Endodermal cell (in vitro differentiated cells): ENCODE data around the gene PCDHGA8. TPM values are rescaled to one million over a fixed set of nuclear protein-coding genes. Genes with fewer than 3 reads are reported as not detected.
A peak's percentile ranks its signal among the peaks of the same experiment; 100 is the strongest.
"Not testable (repeated sequence)": the region's sequence is repeated elsewhere in the genome, so short reads cannot be mapped to it uniquely, and the experiment has no call there.

Experiments
- DNase-seq: peaks from one replicate; pipeline ENCODE4 v3.0.0-alpha.2; 2017
- H3K27ac ChIP-seq: 2 replicates; pipeline ENCODE4 v1.5.1; 2013; ENCODE audit warnings: mild to moderate bottlenecking, low read depth, low read length, moderate library complexity
- H3K27me3 ChIP-seq: 2 replicates; pipeline ENCODE4 v1.6.1; 2013; ENCODE audit warnings: mild to moderate bottlenecking, low read length, moderate library complexity; ENCODE audit not compliant: insufficient read depth, control insufficient read depth, poor library complexity, severe bottlenecking
- H3K36me3 ChIP-seq: 2 replicates; pipeline ENCODE4 v1.7.0; 2013; ENCODE audit warnings: mild to moderate bottlenecking, low read length, moderate library complexity; ENCODE audit not compliant: control insufficient read depth, insufficient read depth
- H3K4me1 ChIP-seq: one replicate; pipeline ENCODE4 v1.7.0; 2013; ENCODE audit warnings: low read length; ENCODE audit not compliant: control insufficient read depth, insufficient read depth
- H3K4me3 ChIP-seq: 2 replicates; pipeline ENCODE4 v1.5.1; 2013; ENCODE audit warnings: mild to moderate bottlenecking, low read length, moderate library complexity
- H3K9ac ChIP-seq: 2 replicates; pipeline ENCODE4 v1.6.1; 2013; ENCODE audit warnings: mild to moderate bottlenecking, low read length, moderate library complexity; ENCODE audit not compliant: poor library complexity, severe bottlenecking; ENCODE audit errors: extremely low read depth
- H3K9me3 ChIP-seq: 2 replicates; pipeline ENCODE4 v1.6.1; 2013; ENCODE audit warnings: mild to moderate bottlenecking, low read length, moderate library complexity; ENCODE audit not compliant: control insufficient read depth
- H3K27ac Mint-ChIP-seq: 2 replicates; pipeline ENCODE4 v1.8.0; 2020; ENCODE audit warnings: mixed read lengths
- H3K27me3 Mint-ChIP-seq: 2 replicates; pipeline ENCODE4 v1.8.0; 2021; ENCODE audit warnings: mild to moderate bottlenecking, mixed read lengths; ENCODE audit not compliant: insufficient read depth
- H3K36me3 Mint-ChIP-seq: 2 replicates; pipeline ENCODE4 v1.8.0; 2020; ENCODE audit warnings: low read depth, mixed read lengths
- H3K4me1 Mint-ChIP-seq: 2 replicates; pipeline ENCODE4 v1.8.0; 2020; ENCODE audit warnings: mixed read lengths
- H3K4me3 Mint-ChIP-seq: 2 replicates; pipeline ENCODE4 v1.8.0; 2020; ENCODE audit warnings: mild to moderate bottlenecking, moderate library complexity, mixed read lengths
- H3K9me3 Mint-ChIP-seq: 2 replicates; pipeline ENCODE4 v1.8.0; 2020; ENCODE audit warnings: mild to moderate bottlenecking, mixed read lengths
- WGBS, 2 experiments: methylation state at CpG; one replicate each; pipeline versions ENCODE4 v1.1.5 to v1.1.7; 2013; ENCODE audit warnings: missing lambda C conversion rate in 2 of 2, mixed read lengths in 1 of 2; ENCODE audit not compliant: insufficient coverage in 1 of 2, insufficient read length in 1 of 2; 5-methylcytosine and 5-hydroxymethylcytosine counted together
- total RNA-seq, 2 donors: library from RNA; stranded (reverse); fragmentation: NEBNext Ultra II Directional in 1 of 2; extraction: Animal tissue kit (Norgen Biotek cat#: 25700) in 1 of 2; gene quantifications; 2 replicates in 1 of 2; 3 replicates in 1 of 2; pipeline ENCODE4 v1.2.1, GENCODE V29; 2021
- TF ChIP-seq, protein P1 (sequence below): fragments of 200-600 bp; sonication (generic); conservative IDR thresholded peaks from 2 replicates; pipeline ENCODE4 v1.5.0; 2021; ENCODE audit warnings: antibody characterized with exemption, mild to moderate bottlenecking

PCDHGA8 gene
- total RNA-seq, 2 donors from 2014 or later = 1.1 to 3.0 TPM

DNA sequence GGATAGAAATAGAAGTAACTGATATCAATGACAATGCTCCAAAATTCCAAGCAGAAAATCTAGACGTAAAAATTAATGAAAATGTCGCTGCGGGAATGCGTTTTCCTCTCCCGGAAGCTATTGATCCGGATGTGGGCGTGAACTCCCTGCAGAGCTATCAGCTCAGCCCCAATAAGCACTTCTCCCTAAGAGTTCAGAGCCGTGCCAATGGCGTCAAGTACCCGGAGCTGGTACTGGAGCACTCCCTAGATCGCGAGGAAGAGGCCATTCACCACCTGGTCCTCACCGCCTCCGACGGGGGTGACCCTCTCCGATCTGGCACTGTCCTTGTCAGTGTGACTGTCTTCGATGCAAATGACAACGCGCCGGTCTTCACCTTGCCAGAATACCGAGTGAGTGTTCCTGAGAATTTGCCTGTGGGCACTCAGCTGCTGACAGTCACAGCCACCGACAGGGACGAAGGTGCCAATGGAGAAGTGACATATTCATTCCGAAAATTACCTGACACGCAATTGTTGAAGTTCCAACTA, 21.2 kb downstream of the PCDHGA8 start:
- Histone ChIP-seq H3K36me3 (no peaks in the 10 kb centered on the region), H3K4me1 (no peaks in the 10 kb centered on the region), H3K27ac (no peak overlapping the region), H3K4me3 (peak overlapping the region; percentile 75), H3K9ac (peak overlapping the region; percentile 50), H3K27me3 (no peaks in the 10 kb centered on the region), H3K9me3 (peaks cover 33% of the 10 kb centered on the region)
- H3K9me3 Mint-ChIP-seq = peaks cover 33% of the 10 kb centered on the region
- H3K36me3 Mint-ChIP-seq = peaks cover 32% of the 10 kb centered on the region
- WGBS, 2 experiments = 66 to 71% methylated on average over 21 to 24 of the region's 25 CpGs
- no peak for DNase-seq
- peaks cover 3% of the 10 kb centered on the region for H3K4me1 Mint-ChIP-seq
- peak overlapping the region; percentile 80 for H3K4me3 Mint-ChIP-seq
- H3K27me3 Mint-ChIP-seq = peaks cover 27% of the 10 kb centered on the region
- H3K27ac Mint-ChIP-seq = peak overlapping the region; percentile 92
- TF ChIP-seq, protein P1, sequence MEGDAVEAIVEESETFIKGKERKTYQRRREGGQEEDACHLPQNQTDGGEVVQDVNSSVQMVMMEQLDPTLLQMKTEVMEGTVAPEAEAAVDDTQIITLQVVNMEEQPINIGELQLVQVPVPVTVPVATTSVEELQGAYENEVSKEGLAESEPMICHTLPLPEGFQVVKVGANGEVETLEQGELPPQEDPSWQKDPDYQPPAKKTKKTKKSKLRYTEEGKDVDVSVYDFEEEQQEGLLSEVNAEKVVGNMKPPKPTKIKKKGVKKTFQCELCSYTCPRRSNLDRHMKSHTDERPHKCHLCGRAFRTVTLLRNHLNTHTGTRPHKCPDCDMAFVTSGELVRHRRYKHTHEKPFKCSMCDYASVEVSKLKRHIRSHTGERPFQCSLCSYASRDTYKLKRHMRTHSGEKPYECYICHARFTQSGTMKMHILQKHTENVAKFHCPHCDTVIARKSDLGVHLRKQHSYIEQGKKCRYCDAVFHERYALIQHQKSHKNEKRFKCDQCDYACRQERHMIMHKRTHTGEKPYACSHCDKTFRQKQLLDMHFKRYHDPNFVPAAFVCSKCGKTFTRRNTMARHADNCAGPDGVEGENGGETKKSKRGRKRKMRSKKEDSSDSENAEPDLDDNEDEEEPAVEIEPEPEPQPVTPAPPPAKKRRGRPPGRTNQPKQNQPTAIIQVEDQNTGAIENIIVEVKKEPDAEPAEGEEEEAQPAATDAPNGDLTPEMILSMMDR = no peak

DNA sequence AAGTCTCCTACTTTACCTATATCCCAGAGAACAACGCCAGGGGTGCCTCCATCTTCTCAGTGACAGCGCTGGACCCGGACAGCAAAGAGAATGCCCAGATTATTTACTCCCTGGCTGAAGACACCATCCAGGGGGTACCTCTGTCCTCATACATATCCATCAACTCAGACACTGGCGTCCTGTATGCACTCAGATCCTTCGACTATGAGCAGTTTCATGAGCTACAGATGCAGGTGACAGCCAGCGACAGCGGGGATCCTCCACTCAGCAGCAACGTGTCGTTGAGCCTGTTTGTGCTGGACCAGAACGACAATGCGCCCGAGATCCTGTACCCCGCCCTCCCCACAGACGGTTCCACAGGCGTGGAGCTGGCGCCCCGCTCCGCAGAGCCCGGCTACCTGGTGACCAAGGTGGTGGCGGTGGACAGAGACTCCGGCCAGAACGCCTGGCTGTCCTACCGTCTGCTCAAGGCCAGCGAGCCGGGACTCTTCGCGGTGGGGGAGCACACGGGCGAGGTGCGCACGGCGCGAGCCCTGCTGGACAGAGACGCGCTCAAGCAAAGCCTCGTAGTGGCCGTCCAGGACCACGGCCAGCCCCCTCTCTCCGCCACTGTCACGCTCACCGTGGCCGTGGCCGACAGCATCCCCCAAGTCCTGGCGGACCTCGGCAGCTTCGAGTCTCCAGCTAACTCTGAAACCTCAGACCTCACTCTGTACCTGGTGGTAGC, 22.3 kb downstream of the PCDHGA8 start:
- not testable (repeated sequence) for H3K27me3 ChIP-seq, H3K27ac ChIP-seq, H3K36me3 ChIP-seq, H3K27ac Mint-ChIP-seq, DNase-seq, H3K9ac ChIP-seq, H3K4me3 Mint-ChIP-seq, H3K4me1 Mint-ChIP-seq, H3K4me1 ChIP-seq, H3K4me3 ChIP-seq
- H3K9me3 ChIP-seq = peaks cover 31% of the 10 kb centered on the region
- WGBS, 2 experiments = 94 to 100% methylated on average over 15 to 46 of the region's 46 CpGs
- peaks cover 26% of the 10 kb centered on the region for H3K27me3 Mint-ChIP-seq
- H3K36me3 Mint-ChIP-seq = peaks cover 30% of the 10 kb centered on the region
- H3K9me3 Mint-ChIP-seq = peaks cover 35% of the 10 kb centered on the region

DNA sequence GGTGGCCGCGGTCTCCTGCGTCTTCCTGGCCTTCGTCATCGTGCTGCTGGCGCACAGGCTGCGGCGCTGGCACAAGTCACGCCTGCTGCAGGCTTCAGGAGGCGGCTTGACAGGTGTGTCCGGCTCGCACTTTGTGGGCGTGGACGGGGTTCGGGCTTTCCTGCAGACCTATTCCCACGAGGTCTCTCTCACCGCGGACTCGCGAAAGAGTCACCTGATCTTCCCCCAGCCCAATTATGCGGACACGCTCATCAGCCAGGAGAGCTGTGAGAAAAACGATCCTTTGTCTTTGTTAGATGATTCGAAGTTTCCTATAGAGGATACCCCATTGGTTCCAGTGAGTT, 22.8 kb downstream of the PCDHGA8 start:
- Mint-ChIP-seq H3K27me3 (peaks cover 27% of the 10 kb centered on the region), H3K36me3 (peaks cover 32% of the 10 kb centered on the region)
- H3K9me3 ChIP-seq = peaks cover 32% of the 10 kb centered on the region

DNA sequence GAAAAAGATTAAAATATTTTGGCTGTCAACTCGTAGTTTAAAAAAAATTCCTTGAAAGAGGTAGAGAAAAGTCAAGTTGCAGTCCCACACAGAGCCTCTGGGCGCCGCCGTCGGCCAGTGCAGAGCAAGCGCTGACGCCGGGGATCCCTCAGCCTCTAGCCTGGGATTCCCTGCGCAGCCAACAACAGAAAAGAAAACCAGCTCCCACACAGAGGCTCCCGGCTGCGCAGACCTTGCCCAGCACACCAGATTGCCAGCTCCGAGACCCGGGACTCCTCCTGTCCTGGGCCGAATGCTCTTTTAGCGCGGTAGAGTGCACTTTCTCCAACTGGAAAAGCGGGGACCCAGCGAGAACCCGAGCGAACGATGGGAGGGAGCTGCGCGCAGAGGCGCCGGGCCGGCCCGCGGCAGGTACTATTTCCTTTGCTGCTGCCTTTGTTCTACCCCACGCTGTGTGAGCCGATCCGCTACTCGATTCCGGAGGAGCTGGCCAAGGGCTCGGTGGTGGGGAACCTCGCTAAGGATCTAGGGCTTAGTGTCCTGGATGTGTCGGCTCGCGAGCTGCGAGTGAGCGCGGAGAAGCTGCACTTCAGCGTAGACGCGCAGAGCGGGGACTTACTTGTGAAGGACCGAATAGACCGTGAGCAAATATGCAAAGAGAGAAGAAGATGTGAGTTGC, 25.2 kb downstream of the PCDHGA8 start, which contains the start of gene PCDHGB7:
TSS of gene PCDHGB7 (plus strand) at position 184 of the 679 bp plus-strand sequence. CDS start at position 367, 183 bp downstream.
- Histone ChIP-seq H3K9me3 (peaks cover 54% of the 10 kb centered on the region), H3K4me3 (peak within 1 kb of the TSS; percentile 71), H3K9ac (peak within 1 kb of the TSS; percentile 13)
- peak; percentile 95 for DNase-seq
- Mint-ChIP-seq H3K4me3 (peak within 1 kb of the TSS; percentile 70), H3K9me3 (peaks cover 55% of the 10 kb centered on the region), H3K36me3 (peaks cover 44% of the 10 kb centered on the region), H3K27me3 (peaks cover 43% of the 10 kb centered on the region), H3K27ac (peak within 1 kb of the TSS; percentile 71)
- not testable (repeated sequence) for H3K36me3 ChIP-seq, H3K27me3 ChIP-seq, H3K4me1 Mint-ChIP-seq, H3K27ac ChIP-seq, H3K4me1 ChIP-seq
- TF ChIP-seq, protein P1 = peak; percentile 90
- 46 to 82% methylated on average over 22 to 46 of the region's 47 CpGs for WGBS, 2 experiments

More for the DNA sequence above, 22.8 kb downstream of the PCDHGA8 start:
- DNase-seq, H3K4me3 Mint-ChIP-seq, H3K9ac ChIP-seq, H3K27ac Mint-ChIP-seq, H3K27ac ChIP-seq, H3K4me1 Mint-ChIP-seq, H3K4me1 ChIP-seq, H3K27me3 ChIP-seq, H3K36me3 ChIP-seq, H3K4me3 ChIP-seq: not testable (repeated sequence)
- 94 to 95% methylated on average over 18 to 24 of the region's 24 CpGs for WGBS, 2 experiments
- peaks cover 37% of the 10 kb centered on the region for H3K9me3 Mint-ChIP-seq
